ENCODE results near the gene QKI.

Gene QKI

DNA sequence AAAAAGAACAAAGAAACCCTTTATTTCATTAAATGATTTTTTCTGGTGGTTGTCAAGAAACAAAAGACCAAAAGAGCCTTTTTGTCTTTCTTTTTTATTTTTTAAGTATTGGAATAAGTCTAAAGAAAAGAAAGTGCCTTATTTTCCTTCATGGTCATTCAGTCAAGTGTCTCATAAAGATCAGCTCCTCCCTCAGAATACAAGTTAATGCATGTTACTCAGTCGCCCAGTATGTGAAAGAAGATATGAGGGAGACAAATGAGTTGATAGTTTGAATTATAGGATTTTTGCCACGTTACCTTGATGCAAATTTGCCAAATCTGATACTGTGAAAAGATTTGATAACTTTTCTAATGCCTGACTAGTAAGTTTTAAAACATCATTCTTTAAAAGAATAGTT, 157.2 kb downstream of the QKI start:
- no peaks in the 10 kb centered on the region for H3K9me3 ChIP-seq (ENCODE audit: insufficient read depth, low read depth, low read length)
- no peak overlapping the region for H3K4me3 ChIP-seq (ENCODE audit: low read length, poor library complexity, severe bottlenecking)
- no peak overlapping the region for H3K9ac ChIP-seq (ENCODE audit: low read depth, low read length, poor library complexity, severe bottlenecking)
- no peak for TF ChIP-seq EZH2phosphoT487 (IDR thresholded peaks at IDR 0.05; ENCODE audit: borderline replicate concordance)
- TF ChIP-seq, protein P1, sequence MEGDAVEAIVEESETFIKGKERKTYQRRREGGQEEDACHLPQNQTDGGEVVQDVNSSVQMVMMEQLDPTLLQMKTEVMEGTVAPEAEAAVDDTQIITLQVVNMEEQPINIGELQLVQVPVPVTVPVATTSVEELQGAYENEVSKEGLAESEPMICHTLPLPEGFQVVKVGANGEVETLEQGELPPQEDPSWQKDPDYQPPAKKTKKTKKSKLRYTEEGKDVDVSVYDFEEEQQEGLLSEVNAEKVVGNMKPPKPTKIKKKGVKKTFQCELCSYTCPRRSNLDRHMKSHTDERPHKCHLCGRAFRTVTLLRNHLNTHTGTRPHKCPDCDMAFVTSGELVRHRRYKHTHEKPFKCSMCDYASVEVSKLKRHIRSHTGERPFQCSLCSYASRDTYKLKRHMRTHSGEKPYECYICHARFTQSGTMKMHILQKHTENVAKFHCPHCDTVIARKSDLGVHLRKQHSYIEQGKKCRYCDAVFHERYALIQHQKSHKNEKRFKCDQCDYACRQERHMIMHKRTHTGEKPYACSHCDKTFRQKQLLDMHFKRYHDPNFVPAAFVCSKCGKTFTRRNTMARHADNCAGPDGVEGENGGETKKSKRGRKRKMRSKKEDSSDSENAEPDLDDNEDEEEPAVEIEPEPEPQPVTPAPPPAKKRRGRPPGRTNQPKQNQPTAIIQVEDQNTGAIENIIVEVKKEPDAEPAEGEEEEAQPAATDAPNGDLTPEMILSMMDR (conservative IDR thresholded peaks at IDR 0.05; ENCODE audit: low read length) = no peak
- no peaks in the 10 kb centered on the region for H3F3A ChIP-seq (ENCODE audit: low read depth)
- H3K4me1 ChIP-seq (ENCODE audit: insufficient read depth, low read length, poor library complexity, severe bottlenecking) = no peaks in the 10 kb centered on the region
- no peak overlapping the region for H2AFZ ChIP-seq (ENCODE audit: low read length)
- H3K79me2 ChIP-seq (ENCODE audit: insufficient read depth, low read length) = no peaks in the 10 kb centered on the region
- no peaks in the 10 kb centered on the region for H3K9me2 ChIP-seq (replicated peaks; ENCODE audit: low read depth, low read length)
- no peak overlapping the region for H3K4me2 ChIP-seq (ENCODE audit: low read depth, low read length, poor library complexity, severe bottlenecking)
- no peaks in the 10 kb centered on the region for H4K20me1 ChIP-seq (ENCODE audit: insufficient read depth, low read length, poor library complexity, severe bottlenecking)
- H3K36me3 ChIP-seq (ENCODE audit: insufficient read depth, low read length) = no peaks in the 10 kb centered on the region
- no peaks in the 10 kb centered on the region for H3K27me3 ChIP-seq (ENCODE audit: insufficient read depth, low read length, poor library complexity, severe bottlenecking)

DNA sequence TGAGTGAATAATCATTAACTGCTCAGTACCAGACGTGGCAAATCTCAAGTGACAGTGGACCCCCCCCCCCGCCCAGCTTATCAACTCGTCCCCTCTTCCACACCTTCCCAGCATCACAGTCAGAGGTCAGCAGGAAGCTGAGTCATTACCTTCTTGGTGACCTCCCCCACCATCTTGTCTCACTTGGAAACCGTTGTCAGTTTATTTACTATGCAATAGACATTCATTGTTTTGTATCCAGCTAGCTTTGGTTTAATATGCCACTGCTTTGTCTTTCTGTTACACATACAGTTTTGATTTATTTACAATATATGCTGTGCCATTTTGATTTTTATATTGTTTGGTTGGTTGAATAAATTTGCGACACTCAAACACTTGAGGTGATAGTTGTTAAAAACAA, 158.1 kb downstream of the QKI start:
- H2AFZ ChIP-seq (ENCODE audit: low read length) = no peak overlapping the region
- no peak for TF ChIP-seq EZH2phosphoT487 (IDR thresholded peaks at IDR 0.05; ENCODE audit: borderline replicate concordance)
- TF ChIP-seq, protein P1 (conservative IDR thresholded peaks at IDR 0.05; ENCODE audit: low read length) = no peak
- no peaks in the 10 kb centered on the region for H3K4me1 ChIP-seq (ENCODE audit: insufficient read depth, low read length, poor library complexity, severe bottlenecking)
- no peaks in the 10 kb centered on the region for H3K79me2 ChIP-seq (ENCODE audit: insufficient read depth, low read length)
- H3K9me2 ChIP-seq (replicated peaks; ENCODE audit: low read depth, low read length) = no peaks in the 10 kb centered on the region
- no peaks in the 10 kb centered on the region for H3K27me3 ChIP-seq (ENCODE audit: insufficient read depth, low read length, poor library complexity, severe bottlenecking)
- H3K4me3 ChIP-seq (ENCODE audit: low read length, poor library complexity, severe bottlenecking) = no peak overlapping the region
- no peaks in the 10 kb centered on the region for H3K36me3 ChIP-seq (ENCODE audit: insufficient read depth, low read length)
- no peak overlapping the region for H3K4me2 ChIP-seq (ENCODE audit: low read depth, low read length, poor library complexity, severe bottlenecking)
- no peaks in the 10 kb centered on the region for H3F3A ChIP-seq (ENCODE audit: low read depth)
- no peaks in the 10 kb centered on the region for H4K20me1 ChIP-seq (ENCODE audit: insufficient read depth, low read length, poor library complexity, severe bottlenecking)
- H3K9me3 ChIP-seq (ENCODE audit: insufficient read depth, low read depth, low read length) = no peaks in the 10 kb centered on the region
- H3K9ac ChIP-seq (ENCODE audit: low read depth, low read length, poor library complexity, severe bottlenecking) = no peak overlapping the region

DNA sequence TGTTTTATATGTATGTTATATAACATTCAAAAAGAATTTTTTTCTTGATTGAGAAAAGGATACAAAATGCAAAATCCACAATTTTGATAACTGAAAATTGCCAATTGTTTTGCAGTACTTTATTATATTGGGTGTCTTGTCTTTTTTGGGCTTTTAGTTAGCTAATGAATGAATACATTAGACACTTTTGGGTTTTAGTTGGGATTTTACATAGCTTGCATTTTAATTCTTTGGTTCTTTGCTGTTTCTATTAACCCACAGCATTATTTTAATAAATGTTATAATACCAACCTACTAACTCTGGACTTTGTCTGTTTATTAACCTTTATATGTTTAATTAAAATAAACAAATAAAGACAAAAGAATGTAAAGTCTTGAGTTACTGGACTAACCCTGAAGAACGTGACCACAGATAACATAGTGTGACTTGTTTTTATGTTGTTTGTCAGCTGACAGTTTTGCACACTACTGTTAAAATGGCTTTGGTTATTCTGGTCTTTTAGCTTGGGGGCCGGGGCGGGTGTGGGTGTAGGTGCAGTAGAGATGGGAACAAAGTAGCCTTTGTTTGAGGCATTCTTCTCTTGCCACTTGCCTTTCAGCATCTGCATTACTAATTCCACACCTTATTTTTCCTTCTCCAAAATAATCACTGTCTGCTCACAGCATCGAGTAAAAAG, 159.1 kb downstream of the QKI start:
- Histone ChIP-seq H3K4me2 (ENCODE audit: low read depth, low read length, poor library complexity, severe bottlenecking) (no peak overlapping the region), H3K9me2 (replicated peaks; ENCODE audit: low read depth, low read length) (no peaks in the 10 kb centered on the region), H3K27me3 (ENCODE audit: insufficient read depth, low read length, poor library complexity, severe bottlenecking) (no peaks in the 10 kb centered on the region), H3K4me3 (ENCODE audit: low read length, poor library complexity, severe bottlenecking) (no peak overlapping the region), H3K9me3 (ENCODE audit: insufficient read depth, low read depth, low read length) (no peaks in the 10 kb centered on the region), H3K9ac (ENCODE audit: low read depth, low read length, poor library complexity, severe bottlenecking) (no peak overlapping the region), H3K4me1 (ENCODE audit: insufficient read depth, low read length, poor library complexity, severe bottlenecking) (no peaks in the 10 kb centered on the region), H4K20me1 (ENCODE audit: insufficient read depth, low read length, poor library complexity, severe bottlenecking) (no peaks in the 10 kb centered on the region), H3F3A (ENCODE audit: low read depth) (no peaks in the 10 kb centered on the region), H3K79me2 (ENCODE audit: insufficient read depth, low read length) (no peaks in the 10 kb centered on the region), H3K36me3 (ENCODE audit: insufficient read depth, low read length) (no peaks in the 10 kb centered on the region), H2AFZ (ENCODE audit: low read length) (no peak overlapping the region)
- TF ChIP-seq EZH2phosphoT487 (IDR thresholded peaks at IDR 0.05; ENCODE audit: borderline replicate concordance) = no peak
- TF ChIP-seq, protein P1 (conservative IDR thresholded peaks at IDR 0.05; ENCODE audit: low read length) = no peak
